Left ventricle myocardium inferior (tissue), 1 donor: ENCODE results near the gene DPH5. TPM values are rescaled to one million over a fixed set of nuclear protein-coding genes. Genes with fewer than 3 reads are reported as not detected.
A peak's percentile ranks its signal among the peaks of the same experiment; 100 is the strongest.

Experiments
- DNase-seq: peaks from one replicate; pipeline ENCODE4 v3.0.0-alpha.2; 2020
- H3K27ac ChIP-seq: fragments of 200-600 bp; replicated peaks from 2 replicates; pipeline ENCODE4 v1.8.0; 2021
- H3K27me3 ChIP-seq: fragments of 200-600 bp; 2 replicates; pipeline ENCODE4 v1.8.0; 2021; ENCODE audit warnings: low read depth
- H3K36me3 ChIP-seq: fragments of 200-600 bp; 2 replicates; pipeline ENCODE4 v1.8.0; 2021
- H3K4me1 ChIP-seq: fragments of 200-600 bp; 2 replicates; pipeline ENCODE4 v1.8.0; 2021
- H3K4me3 ChIP-seq: fragments of 200-600 bp; 2 replicates; pipeline ENCODE4 v1.8.0; 2021; ENCODE audit warnings: mild to moderate bottlenecking, moderate library complexity
- H3K9me3 ChIP-seq: fragments of 200-600 bp; replicated peaks from 2 replicates; pipeline ENCODE4 v1.8.0; 2021
- CTCF ChIP-seq: fragments of 200-600 bp; IDR thresholded peaks from 2 replicates; pipeline ENCODE4 v1.8.0; 2021; ENCODE audit warnings: antibody characterized with exemption, mild to moderate bottlenecking, borderline replicate concordance
- intact Hi-C: fragments of 100-400 bp; cut with micrococcal nuclease; formaldehyde crosslinking; loops from one replicate; pipeline ENCODE4 v1.11.0; 2022
- total RNA-seq: library from RNA; stranded (reverse); fragmentation: NEBNext Ultra II Directional; extraction: Animal tissue kit (Norgen Biotek cat#: 25700); gene quantifications from one replicate; pipeline ENCODE4 v1.2.1, GENCODE V29; 2021
- donor health status: DM: no; HTN: yes; CAD: no; lungs with severe emphysema.

DPH5 gene
- total RNA-seq, 1 donor from 2014 or later = 40.0 TPM

GRCh38 chr1:101051688-101052638, 26.4 kb upstream of the DPH5 start:
- no peak for DNase-seq
- Histone ChIP-seq H3K27ac (no peak overlapping the region), H3K4me3 (no peak overlapping the region), H3K27me3 (no peaks in the 10 kb centered on the region), H3K4me1 (no peaks in the 10 kb centered on the region), H3K36me3 (no peaks in the 10 kb centered on the region), H3K9me3 (no peaks in the 10 kb centered on the region)
- no peak for TF ChIP-seq CTCF
- intact Hi-C loops = no loop called here

- H3K27me3 ChIP-seq = no peaks in the 10 kb centered on the region
- peaks cover 6% of the 10 kb centered on the region for H3K36me3 ChIP-seq
- no peaks in the 10 kb centered on the region for H3K4me1 ChIP-seq
- DNase-seq = no peak
- H3K27ac ChIP-seq = no peak overlapping the region
- H3K4me3 ChIP-seq = no peak overlapping the region
- no peak for TF ChIP-seq CTCF
- intact Hi-C loops = no loop called here
- no peaks in the 10 kb centered on the region for H3K9me3 ChIP-seq
Measured at GRCh38 chr1:101050869-101051268, 25.3 kb upstream of the DPH5 start.

GRCh38 chr1:101044749-101045148, 19.2 kb upstream of the DPH5 start:
- Histone ChIP-seq H3K4me3 (no peak overlapping the region), H3K9me3 (peaks cover 15% of the 10 kb centered on the region), H3K36me3 (peaks cover 21% of the 10 kb centered on the region), H3K27me3 (no peaks in the 10 kb centered on the region), H3K27ac (no peak overlapping the region), H3K4me1 (peaks cover 9% of the 10 kb centered on the region)
- no peak for TF ChIP-seq CTCF
- intact Hi-C loops = no loop called here
- DNase-seq = no peak

GRCh38 chr1:101044259-101044658, 18.7 kb upstream of the DPH5 start:
- peaks cover 15% of the 10 kb centered on the region for H3K9me3 ChIP-seq
- H3K4me3 ChIP-seq = no peak overlapping the region
- DNase-seq = no peak
- H3K27ac ChIP-seq = no peak overlapping the region
- intact Hi-C loops = no loop called here
- H3K27me3 ChIP-seq = no peaks in the 10 kb centered on the region
- no peak for TF ChIP-seq CTCF
- H3K4me1 ChIP-seq = peaks cover 9% of the 10 kb centered on the region
- H3K36me3 ChIP-seq = peaks cover 21% of the 10 kb centered on the region

GRCh38 chr1:101043776-101044175, 18.2 kb upstream of the DPH5 start:
- intact Hi-C loops = no loop called here
- DNase-seq = no peak
- H3K4me3 ChIP-seq = no peak overlapping the region
- H3K36me3 ChIP-seq = peaks cover 21% of the 10 kb centered on the region
- peaks cover 15% of the 10 kb centered on the region for H3K9me3 ChIP-seq
- no peaks in the 10 kb centered on the region for H3K27me3 ChIP-seq
- peak; percentile 53 for TF ChIP-seq CTCF
- no peak overlapping the region for H3K27ac ChIP-seq
- H3K4me1 ChIP-seq = peaks cover 9% of the 10 kb centered on the region
